Muscle layer of duodenum (tissue), 2 donors: ENCODE measurements around the gene MYO16.

Experiments
- H3K27ac ChIP-seq: one replicate; pipeline ENCODE4 v1.7.0; 2013; ENCODE audit warnings: mild to moderate bottlenecking, low read length
- H3K27me3 ChIP-seq: one replicate; pipeline ENCODE4 v1.7.0; 2013; ENCODE audit warnings: low read depth, mild to moderate bottlenecking, control low read depth, low read length
- H3K36me3 ChIP-seq, 2 donors: one replicate each; pipeline ENCODE4 v1.7.0; 2013; ENCODE audit warnings: low read length in 2 of 2, control low read depth in 1 of 2, mild to moderate bottlenecking in 1 of 2; ENCODE audit not compliant: insufficient read depth in 2 of 2, control insufficient read depth in 1 of 2
- H3K4me1 ChIP-seq, 2 donors: one replicate each; pipeline ENCODE4 v1.7.0; 2013; ENCODE audit warnings: low read length in 2 of 2, mild to moderate bottlenecking in 2 of 2, control low read depth in 1 of 2, moderate library complexity in 1 of 2; ENCODE audit not compliant: insufficient read depth in 2 of 2, control insufficient read depth in 1 of 2
- H3K4me3 ChIP-seq, 2 donors: one replicate each; pipeline ENCODE4 v1.7.0; 2013; ENCODE audit warnings: low read length in 2 of 2, low read depth in 1 of 2, mild to moderate bottlenecking in 1 of 2
- H3K9me3 ChIP-seq, 2 donors: one replicate each; pipeline ENCODE4 v1.7.0; 2013; ENCODE audit warnings: low read length in 2 of 2, control low read depth in 1 of 2, mild to moderate bottlenecking in 1 of 2; ENCODE audit not compliant: control insufficient read depth in 1 of 2
- donor health status: healthy.

Gene MYO16

GRCh38 chr13:109146393-109146792 lies 517.0 kb downstream of the MYO16 start:
- Histone ChIP-seq H3K4me3 (no peak overlapping the region), H3K27me3 (no peaks in the 10 kb centered on the region), H3K4me1 (peaks cover 0 to 3% of the 10 kb centered on the region in 2 donors), H3K9me3 (no peaks in the 10 kb centered on the region), H3K36me3 (no peaks in the 10 kb centered on the region), H3K27ac (peak overlapping the region; percentile 34)

GRCh38 chr13:109146912-109147647 lies 517.7 kb downstream of the MYO16 start:
- H3K27ac ChIP-seq, result peak overlapping the region; percentile 25
- peaks cover 0 to 3% of the 10 kb centered on the region in 2 donors for H3K4me1 ChIP-seq
- H3K9me3 ChIP-seq, result no peaks in the 10 kb centered on the region
- no peak overlapping the region for H3K4me3 ChIP-seq
- no peaks in the 10 kb centered on the region for H3K27me3 ChIP-seq
- H3K36me3 ChIP-seq, result no peaks in the 10 kb centered on the region

- H3K9me3 ChIP-seq, result no peaks in the 10 kb centered on the region
- peaks cover 0 to 3% of the 10 kb centered on the region in 2 donors for H3K4me1 ChIP-seq
- H3K4me3 ChIP-seq, result no peak overlapping the region
- no peaks in the 10 kb centered on the region for H3K27me3 ChIP-seq
- H3K36me3 ChIP-seq, result no peaks in the 10 kb centered on the region
- peak overlapping the region; percentile 25 for H3K27ac ChIP-seq
Observed at GRCh38 chr13:109148243-109148642, 518.8 kb downstream of the MYO16 start.

- Histone ChIP-seq H3K9me3 (no peaks in the 10 kb centered on the region), H3K27me3 (no peaks in the 10 kb centered on the region), H3K36me3 (no peaks in the 10 kb centered on the region), H3K4me1 (peaks cover 0 to 3% of the 10 kb centered on the region in 2 donors), H3K27ac (no peak overlapping the region), H3K4me3 (no peak overlapping the region)
Observed at GRCh38 chr13:109150696-109151095, 521.3 kb downstream of the MYO16 start.

- H3K36me3 ChIP-seq, result no peaks in the 10 kb centered on the region
- H3K4me3 ChIP-seq, result no peak overlapping the region
- H3K27ac ChIP-seq, result no peak overlapping the region
- no peaks in the 10 kb centered on the region for H3K27me3 ChIP-seq
- H3K4me1 ChIP-seq, result peaks cover 0 to 3% of the 10 kb centered on the region in 2 donors
- H3K9me3 ChIP-seq, result no peaks in the 10 kb centered on the region
Observed at GRCh38 chr13:109151255-109151654, 521.8 kb downstream of the MYO16 start.

DNA sequence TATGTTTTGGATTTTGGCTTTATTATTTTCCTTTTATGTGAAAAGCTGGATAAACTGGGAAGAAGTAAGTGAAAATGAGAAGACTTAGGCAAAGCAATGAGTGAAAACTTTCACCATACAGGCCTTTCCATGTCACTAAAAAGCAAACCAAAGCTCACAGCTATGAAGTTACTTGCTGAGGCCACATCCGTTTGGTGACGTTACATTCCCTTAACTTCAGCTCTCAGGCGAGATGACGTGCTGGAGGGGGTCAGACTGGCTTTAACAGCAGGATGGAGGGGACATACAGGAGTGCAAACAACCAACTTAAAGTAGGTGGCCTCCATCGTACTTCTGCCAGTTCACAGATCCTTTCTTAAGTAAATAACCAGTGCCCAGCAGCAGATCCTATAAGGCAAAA lies 522.3 kb downstream of the MYO16 start:
- H3K4me3 ChIP-seq, result no peak overlapping the region
- H3K4me1 ChIP-seq, result peaks cover 0 to 3% of the 10 kb centered on the region in 2 donors
- H3K9me3 ChIP-seq, result no peaks in the 10 kb centered on the region
- H3K36me3 ChIP-seq, result no peaks in the 10 kb centered on the region
- no peaks in the 10 kb centered on the region for H3K27me3 ChIP-seq
- H3K27ac ChIP-seq, result no peak overlapping the region

DNA sequence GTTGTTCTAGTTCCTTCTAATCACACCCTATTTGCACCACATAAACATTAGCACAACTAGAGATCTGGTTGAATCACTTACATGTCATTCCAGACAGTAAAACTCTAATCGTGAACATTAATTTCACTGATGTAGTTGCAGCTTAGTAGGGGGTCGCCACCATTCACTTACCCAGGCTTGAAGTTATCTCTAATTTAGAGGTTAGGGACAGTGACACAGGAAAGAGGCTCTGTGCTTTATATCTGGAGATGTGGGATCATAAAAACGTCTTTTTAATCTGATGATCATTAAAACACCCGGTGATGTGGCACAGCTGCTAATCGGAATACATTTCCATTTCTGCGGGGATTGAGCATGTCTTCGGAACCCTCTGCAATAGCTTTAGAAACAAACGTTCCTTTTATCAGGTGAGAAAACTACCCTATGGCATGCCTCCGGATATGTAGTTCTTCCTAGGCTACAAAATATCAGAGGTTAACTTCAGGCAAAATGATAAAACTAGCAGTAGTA lies 523.0 kb downstream of the MYO16 start:
- H3K27ac ChIP-seq, result no peak overlapping the region
- H3K9me3 ChIP-seq, result no peaks in the 10 kb centered on the region
- no peaks in the 10 kb centered on the region for H3K27me3 ChIP-seq
- peaks cover 0 to under 1% of the 10 kb centered on the region in 2 donors for H3K4me1 ChIP-seq
- H3K4me3 ChIP-seq, result no peak overlapping the region
- H3K36me3 ChIP-seq, result no peaks in the 10 kb centered on the region

DNA sequence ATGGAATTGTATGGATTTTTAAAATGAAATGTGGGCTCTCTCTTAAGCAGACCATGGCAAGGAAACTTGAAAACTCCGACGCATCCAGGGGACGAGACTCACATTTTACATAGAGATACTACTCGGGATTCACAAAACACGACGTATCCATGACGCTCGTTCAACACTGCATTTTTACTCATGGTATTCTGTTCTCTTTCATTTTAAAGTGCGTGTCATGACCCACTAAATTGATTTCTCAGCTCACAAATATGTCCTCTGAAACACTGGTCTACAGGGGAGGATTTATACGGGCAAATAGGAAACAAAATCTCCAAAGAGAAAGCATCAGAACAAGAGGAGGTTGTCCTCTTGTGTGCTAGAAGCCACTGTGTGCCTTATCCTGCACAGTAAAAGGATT lies 523.5 kb downstream of the MYO16 start:
- no peak overlapping the region for H3K27ac ChIP-seq

DNA sequence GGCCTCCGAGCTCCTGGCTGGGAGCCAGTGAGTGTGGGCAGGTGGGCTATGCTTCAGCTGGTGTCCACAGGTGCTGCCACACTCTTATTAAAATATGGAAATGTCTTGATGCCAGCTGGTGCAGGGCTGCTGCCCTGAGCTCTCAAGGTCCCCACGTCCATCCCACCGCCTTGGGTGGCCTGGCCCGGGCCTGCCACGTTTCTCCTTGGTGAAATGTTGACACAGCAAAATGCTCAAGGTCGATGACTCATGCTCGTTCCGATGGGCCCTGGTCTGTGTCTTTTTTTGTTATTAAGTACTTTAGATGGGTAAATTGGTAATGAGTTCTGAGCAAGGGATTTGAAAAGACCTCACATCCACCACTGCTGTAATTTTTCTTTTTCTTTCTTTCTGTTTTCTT lies 524.7 kb downstream of the MYO16 start:
- Histone ChIP-seq H3K9me3 (no peaks in the 10 kb centered on the region), H3K27ac (no peak overlapping the region), H3K4me3 (no peak overlapping the region), H3K36me3 (no peaks in the 10 kb centered on the region), H3K4me1 (no peaks in the 10 kb centered on the region), H3K27me3 (no peaks in the 10 kb centered on the region)

More for the DNA sequence above, 523.5 kb downstream of the MYO16 start:
- no peaks in the 10 kb centered on the region for H3K4me1 ChIP-seq
- H3K9me3 ChIP-seq, result no peaks in the 10 kb centered on the region
- no peaks in the 10 kb centered on the region for H3K27me3 ChIP-seq
- H3K36me3 ChIP-seq, result no peaks in the 10 kb centered on the region
- no peak overlapping the region for H3K4me3 ChIP-seq

GRCh38 chr13:109154546-109154945 lies 525.1 kb downstream of the MYO16 start:
- no peak overlapping the region for H3K27ac ChIP-seq
- H3K9me3 ChIP-seq, result no peaks in the 10 kb centered on the region
- no peaks in the 10 kb centered on the region for H3K36me3 ChIP-seq
- H3K27me3 ChIP-seq, result no peaks in the 10 kb centered on the region
- H3K4me1 ChIP-seq, result no peaks in the 10 kb centered on the region
- no peak overlapping the region for H3K4me3 ChIP-seq

GRCh38 chr13:109154966-109155761 lies 525.8 kb downstream of the MYO16 start:
- Histone ChIP-seq H3K4me3 (no peak overlapping the region), H3K9me3 (no peaks in the 10 kb centered on the region), H3K27me3 (no peaks in the 10 kb centered on the region), H3K4me1 (no peaks in the 10 kb centered on the region), H3K36me3 (no peaks in the 10 kb centered on the region), H3K27ac (no peak overlapping the region)
